Measurements from ENCODE around the gene NLGN2. TPM values are rescaled to one million over a fixed set of nuclear protein-coding genes. Genes with fewer than 3 reads are reported as not detected.

NLGN2 gene
- total RNA-seq, 1 donor from 2014 or later = 9.3 TPM

DNA sequence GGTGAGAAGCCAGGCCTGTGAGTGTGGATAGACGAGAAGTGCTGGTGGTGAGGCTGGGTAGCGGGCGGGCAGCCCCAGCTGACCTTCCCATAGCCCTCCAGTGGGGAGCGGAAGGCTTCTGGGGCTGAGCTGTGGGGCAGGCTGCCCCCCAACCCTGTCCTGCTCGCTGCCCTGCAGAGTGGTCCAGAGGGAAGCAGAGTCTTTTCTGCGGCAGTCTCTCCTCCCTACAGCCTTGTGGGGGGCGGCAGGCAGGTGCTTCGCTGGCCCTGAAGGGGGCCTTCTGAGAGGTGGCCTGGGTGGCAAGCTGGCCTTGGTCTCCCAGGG is 3.7 kb downstream of the NLGN2 start:
- H3K4me1 ChIP-seq = no peaks in the 10 kb centered on the region
- no peaks in the 10 kb centered on the region for H3K36me3 ChIP-seq
- intact Hi-C loops (cut with micrococcal nuclease) = no loop called here
- H3K4me3 ChIP-seq = no peak overlapping the region
- no peak for DNase-seq
- no peaks in the 10 kb centered on the region for H3K9me3 ChIP-seq (replicated peaks)
- H3K27me3 ChIP-seq (ENCODE audit: low read depth) = no peaks in the 10 kb centered on the region
- H3K27ac ChIP-seq (replicated peaks) = no peak overlapping the region
- TF ChIP-seq, protein P1, sequence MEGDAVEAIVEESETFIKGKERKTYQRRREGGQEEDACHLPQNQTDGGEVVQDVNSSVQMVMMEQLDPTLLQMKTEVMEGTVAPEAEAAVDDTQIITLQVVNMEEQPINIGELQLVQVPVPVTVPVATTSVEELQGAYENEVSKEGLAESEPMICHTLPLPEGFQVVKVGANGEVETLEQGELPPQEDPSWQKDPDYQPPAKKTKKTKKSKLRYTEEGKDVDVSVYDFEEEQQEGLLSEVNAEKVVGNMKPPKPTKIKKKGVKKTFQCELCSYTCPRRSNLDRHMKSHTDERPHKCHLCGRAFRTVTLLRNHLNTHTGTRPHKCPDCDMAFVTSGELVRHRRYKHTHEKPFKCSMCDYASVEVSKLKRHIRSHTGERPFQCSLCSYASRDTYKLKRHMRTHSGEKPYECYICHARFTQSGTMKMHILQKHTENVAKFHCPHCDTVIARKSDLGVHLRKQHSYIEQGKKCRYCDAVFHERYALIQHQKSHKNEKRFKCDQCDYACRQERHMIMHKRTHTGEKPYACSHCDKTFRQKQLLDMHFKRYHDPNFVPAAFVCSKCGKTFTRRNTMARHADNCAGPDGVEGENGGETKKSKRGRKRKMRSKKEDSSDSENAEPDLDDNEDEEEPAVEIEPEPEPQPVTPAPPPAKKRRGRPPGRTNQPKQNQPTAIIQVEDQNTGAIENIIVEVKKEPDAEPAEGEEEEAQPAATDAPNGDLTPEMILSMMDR (IDR thresholded peaks at IDR 0.05; ENCODE audit: borderline replicate concordance) = no peak

- Histone ChIP-seq H3K27me3 (ENCODE audit: low read depth) (no peaks in the 10 kb centered on the region), H3K27ac (replicated peaks) (no peak overlapping the region), H3K4me3 (no peak overlapping the region), H3K9me3 (replicated peaks) (no peaks in the 10 kb centered on the region), H3K4me1 (no peaks in the 10 kb centered on the region), H3K36me3 (no peaks in the 10 kb centered on the region)
- DNase-seq = no peak
- TF ChIP-seq, protein P1 (IDR thresholded peaks at IDR 0.05; ENCODE audit: borderline replicate concordance) = no peak
- intact Hi-C loops (cut with micrococcal nuclease) = no loop called here
Observed at GRCh38 chr17:7413346-7413985, 5.8 kb downstream of the NLGN2 start.

GRCh38 chr17:7414837-7415236 is 7.2 kb downstream of the NLGN2 start:
- TF ChIP-seq, protein P1 (IDR thresholded peaks at IDR 0.05; ENCODE audit: borderline replicate concordance) = no peak
- Histone ChIP-seq H3K4me3 (no peak overlapping the region), H3K27me3 (ENCODE audit: low read depth) (no peaks in the 10 kb centered on the region), H3K4me1 (no peaks in the 10 kb centered on the region), H3K9me3 (replicated peaks) (no peaks in the 10 kb centered on the region), H3K36me3 (no peaks in the 10 kb centered on the region), H3K27ac (replicated peaks) (no peak overlapping the region)
- intact Hi-C loops (cut with micrococcal nuclease) = no loop called here
- no peak for DNase-seq

DNA sequence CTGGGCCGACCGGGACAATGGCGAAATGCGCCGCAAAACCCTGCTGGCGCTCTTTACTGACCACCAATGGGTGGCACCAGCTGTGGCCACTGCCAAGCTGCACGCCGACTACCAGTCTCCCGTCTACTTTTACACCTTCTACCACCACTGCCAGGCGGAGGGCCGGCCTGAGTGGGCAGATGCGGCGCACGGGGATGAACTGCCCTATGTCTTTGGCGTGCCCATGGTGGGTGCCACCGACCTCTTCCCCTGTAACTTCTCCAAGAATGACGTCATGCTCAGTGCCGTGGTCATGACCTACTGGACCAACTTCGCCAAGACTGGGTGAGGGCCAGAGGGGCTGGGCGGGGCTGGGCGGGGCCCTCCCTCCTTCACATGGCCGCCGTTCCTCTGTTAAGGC is 8.1 kb downstream of the NLGN2 start:
- intact Hi-C loops (cut with micrococcal nuclease) = no loop called here

DNA sequence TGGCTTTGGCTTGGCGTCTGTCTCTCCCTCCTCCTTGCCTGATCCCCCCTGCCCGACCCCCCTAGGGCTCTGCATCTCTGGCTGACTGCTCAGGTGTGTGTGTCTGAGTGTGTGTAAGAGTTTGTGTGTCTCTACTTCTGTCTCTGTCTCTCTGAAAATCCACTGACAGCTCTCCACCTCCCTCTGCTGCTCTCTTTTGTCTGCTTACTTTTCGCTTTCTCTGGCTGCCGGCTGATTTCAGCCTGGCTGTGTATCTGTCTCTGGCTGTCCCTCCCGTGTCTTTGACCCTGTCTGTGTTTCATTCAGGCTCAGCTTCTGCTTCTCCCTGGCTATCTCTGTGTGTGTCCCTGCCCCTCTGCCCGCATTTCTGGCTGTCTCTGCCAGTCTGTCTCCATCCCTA is 8.7 kb downstream of the NLGN2 start:
- TF ChIP-seq, protein P1 (IDR thresholded peaks at IDR 0.05; ENCODE audit: borderline replicate concordance) = no peak
- Histone ChIP-seq H3K4me3 (no peak overlapping the region), H3K27me3 (ENCODE audit: low read depth) (no peaks in the 10 kb centered on the region), H3K27ac (replicated peaks) (no peak overlapping the region), H3K36me3 (no peaks in the 10 kb centered on the region), H3K4me1 (no peaks in the 10 kb centered on the region), H3K9me3 (replicated peaks) (no peaks in the 10 kb centered on the region)
- intact Hi-C loops (cut with micrococcal nuclease) = no loop called here
- DNase-seq = no peak

More for the DNA sequence above, 8.1 kb downstream of the NLGN2 start:
- no peak overlapping the region for H3K27ac ChIP-seq (replicated peaks)
- H3K4me3 ChIP-seq = no peak overlapping the region
- DNase-seq = no peak
- TF ChIP-seq, protein P1 (IDR thresholded peaks at IDR 0.05; ENCODE audit: borderline replicate concordance) = no peak
- no peaks in the 10 kb centered on the region for H3K27me3 ChIP-seq (ENCODE audit: low read depth)
- H3K9me3 ChIP-seq (replicated peaks) = no peaks in the 10 kb centered on the region
- no peaks in the 10 kb centered on the region for H3K4me1 ChIP-seq
- H3K36me3 ChIP-seq = no peaks in the 10 kb centered on the region

Data from left ventricle myocardium inferior (tissue), 1 donor.